Mesenchymal stem cell (in vitro differentiated cells and primary cell): ENCODE data around the gene TRAPPC1.

Experiments used
- DNase-seq: peaks from one replicate; pipeline ENCODE4 v3.0.0-alpha.2; 2013
- H2AFZ ChIP-seq: one replicate; pipeline ENCODE4 v1.6.1; 2013; ENCODE audit warnings: low read depth, mild to moderate bottlenecking, control low read depth, inconsistent platforms, low read length, moderate library complexity
- H2AK5ac ChIP-seq: 2 replicates; pipeline ENCODE4 v1.6.1; 2013; ENCODE audit warnings: low read length, moderate library complexity, mild to moderate bottlenecking, inconsistent platforms; ENCODE audit not compliant: severe bottlenecking
- H2BK120ac ChIP-seq: one replicate; pipeline ENCODE4 v1.6.1; 2013; ENCODE audit warnings: low read depth, mild to moderate bottlenecking, inconsistent platforms, low read length, moderate library complexity
- H2BK12ac ChIP-seq, 2 experiments: one replicate each; pipeline ENCODE4 v1.6.1; 2013; ENCODE audit warnings: inconsistent platforms in 2 of 2, low read length in 2 of 2, mild to moderate bottlenecking in 2 of 2, moderate library complexity in 2 of 2, control low read depth in 1 of 2
- H2BK15ac ChIP-seq: one replicate; pipeline ENCODE4 v1.6.1; 2013; ENCODE audit warnings: mild to moderate bottlenecking, low read depth, inconsistent platforms; ENCODE audit not compliant: poor library complexity, severe bottlenecking
- H2BK5ac ChIP-seq: 2 replicates; pipeline ENCODE4 v1.6.1; 2013; ENCODE audit warnings: low read depth, mild to moderate bottlenecking, low read length, control low read depth, inconsistent platforms; ENCODE audit not compliant: poor library complexity, severe bottlenecking
- H3K14ac ChIP-seq, 2 experiments: one replicate each; pipeline ENCODE4 v1.6.1; 2013; ENCODE audit warnings: inconsistent platforms in 2 of 2, low read length in 2 of 2, control low read depth in 1 of 2, mild to moderate bottlenecking in 1 of 2, moderate library complexity in 1 of 2
- H3K18ac ChIP-seq, 2 experiments: one replicate each; pipeline ENCODE4 v1.6.1; 2013; ENCODE audit warnings: inconsistent platforms in 2 of 2, low read length in 2 of 2, control low read depth in 1 of 2, low read depth in 1 of 2, mild to moderate bottlenecking in 1 of 2
- H3K23ac ChIP-seq, 2 experiments: one replicate each; pipeline ENCODE4 v1.6.1; 2013; ENCODE audit warnings: inconsistent platforms in 2 of 2, low read length in 2 of 2, mild to moderate bottlenecking in 2 of 2, moderate library complexity in 2 of 2, control low read depth in 1 of 2
- H3K27ac ChIP-seq: 2 replicates; pipeline ENCODE4 v1.5.1; 2013; ENCODE audit warnings: mild to moderate bottlenecking, moderate library complexity, low read length, control low read depth, inconsistent platforms; ENCODE audit not compliant: poor library complexity, severe bottlenecking
- H3K27me3 ChIP-seq, 2 experiments: 2 replicates each; pipeline versions ENCODE4 v1.6.1 to v1.7.0; 2013; ENCODE audit warnings: low read length in 2 of 2, mild to moderate bottlenecking in 2 of 2, moderate library complexity in 2 of 2, control low read depth in 1 of 2, inconsistent platforms in 1 of 2; ENCODE audit not compliant: control insufficient read depth in 1 of 2, insufficient read depth in 1 of 2
- H3K36me3 ChIP-seq, 2 experiments: 2 replicates each; pipeline versions ENCODE4 v1.6.1 to v1.7.0; 2013; ENCODE audit warnings: low read length in 2 of 2, control low read depth in 1 of 2, inconsistent platforms in 1 of 2, low read depth in 1 of 2, mild to moderate bottlenecking in 1 of 2; ENCODE audit not compliant: insufficient read depth in 2 of 2, control insufficient read depth in 1 of 2
- H3K4ac ChIP-seq, 2 experiments: one replicate each; pipeline ENCODE4 v1.6.1; 2013; ENCODE audit warnings: inconsistent platforms in 2 of 2, low read length in 2 of 2, mild to moderate bottlenecking in 2 of 2, moderate library complexity in 2 of 2, control low read depth in 1 of 2, low read depth in 1 of 2
- H3K4me1 ChIP-seq: 2 replicates; pipeline ENCODE4 v1.6.1; 2013; ENCODE audit warnings: low read depth, low read length, control low read depth; ENCODE audit not compliant: control insufficient read depth, insufficient read depth
- H3K4me2 ChIP-seq: 2 replicates; pipeline ENCODE4 v1.6.1; 2013; ENCODE audit warnings: low read length, mild to moderate bottlenecking, inconsistent platforms; ENCODE audit not compliant: poor library complexity, severe bottlenecking
- H3K4me3 ChIP-seq, 2 experiments: 2 replicates each; pipeline versions ENCODE4 v1.5.1 to v1.7.0; 2013; ENCODE audit warnings: low read length in 2 of 2, mild to moderate bottlenecking in 2 of 2, control low read depth in 1 of 2, low read depth in 1 of 2; ENCODE audit not compliant: insufficient read depth in 1 of 2
- H3K79me1 ChIP-seq: replicated peaks from 2 replicates; pipeline ENCODE4 v1.6.1; 2013; ENCODE audit warnings: mild to moderate bottlenecking, control low read depth, low read length, inconsistent platforms; ENCODE audit not compliant: poor library complexity, severe bottlenecking
- H3K9ac ChIP-seq: 2 replicates; pipeline ENCODE4 v1.7.0; 2013; ENCODE audit warnings: mild to moderate bottlenecking, low read length, moderate library complexity
- H3K9me3 ChIP-seq: 2 replicates; pipeline ENCODE4 v1.7.0; 2013; ENCODE audit warnings: mild to moderate bottlenecking, low read length; ENCODE audit not compliant: control insufficient read depth
- H4K8ac ChIP-seq: one replicate; pipeline ENCODE4 v1.6.1; 2013; ENCODE audit warnings: inconsistent platforms, mild to moderate bottlenecking, low read length, moderate library complexity
- H4K91ac ChIP-seq: one replicate; pipeline ENCODE4 v1.6.1; 2013; ENCODE audit warnings: mild to moderate bottlenecking, low read length, inconsistent platforms
- WGBS: methylation state at CpG from one replicate; pipeline ENCODE4 v1.1.7; 2013; ENCODE audit warnings: mixed read lengths; 5-methylcytosine and 5-hydroxymethylcytosine counted together

The TRAPPC1 gene

DNA sequence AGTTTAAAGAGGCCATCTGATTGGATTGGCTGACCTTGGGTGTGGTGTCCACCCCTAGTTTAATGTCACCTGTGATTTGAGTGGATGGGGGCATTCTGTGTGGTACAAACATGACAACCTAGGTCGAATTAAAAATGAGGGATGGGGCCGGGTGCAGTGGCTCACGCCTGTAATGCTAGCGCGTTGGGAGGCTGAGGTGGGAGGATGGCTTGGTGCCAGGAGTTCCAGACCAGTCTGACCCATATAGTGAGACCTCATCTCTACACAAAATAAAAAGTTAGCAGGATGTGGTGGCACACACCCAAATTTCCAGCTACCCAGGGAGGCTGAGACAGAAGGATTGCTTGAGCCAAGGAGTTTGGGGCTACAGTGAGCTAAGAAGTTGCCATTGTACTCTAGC lies 14.7 kb upstream of the TRAPPC1 start:
- no peaks in the 10 kb centered on the region for H3K4me1 ChIP-seq
- H3K14ac ChIP-seq = no peak overlapping the region
- no peaks in the 10 kb centered on the region for H3K9me3 ChIP-seq
- no peak overlapping the region for H3K4me3 ChIP-seq
- H3K18ac ChIP-seq = no peak overlapping the region
- H3K27ac ChIP-seq = no peak overlapping the region
- H2BK5ac ChIP-seq = no peak overlapping the region
- H3K4me2 ChIP-seq = no peak overlapping the region
- no peak overlapping the region for H2BK120ac ChIP-seq
- H3K27me3 ChIP-seq = no peaks in the 10 kb centered on the region
- peaks cover 9% of the 10 kb centered on the region for H3K79me1 ChIP-seq
- H2AK5ac ChIP-seq = no peak overlapping the region
- H3K4ac ChIP-seq = no peak overlapping the region
- H4K8ac ChIP-seq = no peak overlapping the region
- no peak overlapping the region for H2AFZ ChIP-seq
- no peak overlapping the region for H3K9ac ChIP-seq
- no peak overlapping the region for H2BK12ac ChIP-seq
- no peak for DNase-seq
- 93% methylated on average over 3 of the region's 5 CpGs for WGBS
- peaks cover 52 to 83% of the 10 kb centered on the region in 2 experiments for H3K36me3 ChIP-seq
- no peak overlapping the region for H3K23ac ChIP-seq
- no peak overlapping the region for H4K91ac ChIP-seq
- no peak overlapping the region for H2BK15ac ChIP-seq

DNA sequence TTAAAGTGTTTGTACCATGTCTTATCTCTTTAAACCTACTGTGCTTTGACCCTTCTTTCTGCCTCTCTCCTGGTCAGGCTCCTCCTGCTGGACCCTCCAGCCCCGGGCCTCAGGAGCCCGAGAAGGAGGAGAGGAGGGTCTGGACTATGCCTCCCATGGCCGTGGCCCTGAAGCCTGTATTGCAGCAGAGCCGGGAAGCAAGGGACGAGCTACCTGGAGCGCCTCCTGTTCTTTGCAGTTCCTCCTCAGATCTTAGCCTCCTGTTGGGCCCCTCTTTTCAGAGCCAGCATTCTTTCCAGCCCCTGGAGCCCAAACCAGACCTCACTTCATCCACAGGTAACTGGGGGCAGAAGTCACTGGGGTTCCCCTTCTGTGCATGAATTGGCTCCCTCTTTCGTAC lies 13.9 kb upstream of the TRAPPC1 start:
- Histone ChIP-seq H3K9me3 (no peaks in the 10 kb centered on the region), H3K4me1 (no peaks in the 10 kb centered on the region), H2AK5ac (no peak overlapping the region), H2BK120ac (no peak overlapping the region), H3K27ac (no peak overlapping the region), H3K4me2 (no peak overlapping the region), H3K14ac (no peak overlapping the region), H2BK15ac (no peak overlapping the region), H2BK5ac (no peak overlapping the region), H3K18ac (no peak overlapping the region), H3K79me1 (peaks cover 9% of the 10 kb centered on the region), H3K36me3 (peaks cover 54 to 88% of the 10 kb centered on the region in 2 experiments), H2AFZ (no peak overlapping the region), H2BK12ac (no peak overlapping the region), H3K4me3 (no peak overlapping the region), H4K91ac (no peak overlapping the region), H3K23ac (no peak overlapping the region), H3K4ac (no peak overlapping the region), H4K8ac (no peak overlapping the region), H3K9ac (no peak overlapping the region), H3K27me3 (no peaks in the 10 kb centered on the region)
- 95% methylated on average over 7 of the region's 7 CpGs for WGBS
- DNase-seq = no peak

DNA sequence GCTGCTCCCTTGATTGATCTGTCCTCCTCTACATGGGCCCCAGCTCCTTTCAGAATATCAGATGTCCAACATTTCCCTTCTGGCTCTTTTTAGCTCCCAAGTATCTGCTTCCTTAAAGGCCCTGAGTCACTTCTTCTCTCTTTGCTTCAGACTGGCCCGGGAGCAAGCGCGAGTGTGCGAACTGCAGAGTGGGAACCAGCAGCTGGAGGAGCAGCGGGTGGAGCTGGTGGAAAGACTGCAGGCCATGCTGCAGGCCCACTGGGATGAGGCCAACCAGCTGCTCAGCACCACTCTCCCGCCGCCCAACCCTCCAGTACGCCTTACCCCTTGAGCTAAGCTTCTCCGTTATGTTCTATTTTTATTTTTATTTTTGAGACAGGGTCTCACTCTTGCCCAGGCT lies 12.6 kb upstream of the TRAPPC1 start:
- Histone ChIP-seq H3K9me3 (no peaks in the 10 kb centered on the region), H2BK12ac (no peak overlapping the region), H2AK5ac (no peak overlapping the region), H3K14ac (no peak overlapping the region), H3K36me3 (peaks cover 60 to 88% of the 10 kb centered on the region in 2 experiments), H3K4me3 (no peak overlapping the region), H3K4me1 (no peaks in the 10 kb centered on the region), H2BK5ac (no peak overlapping the region), H3K27me3 (no peaks in the 10 kb centered on the region), H4K8ac (no peak overlapping the region), H2BK120ac (no peak overlapping the region), H3K4me2 (no peak overlapping the region), H3K4ac (no peak overlapping the region), H3K9ac (no peak overlapping the region), H3K27ac (no peak overlapping the region), H3K18ac (no peak overlapping the region), H3K79me1 (peaks cover 11% of the 10 kb centered on the region), H4K91ac (no peak overlapping the region), H2AFZ (no peak overlapping the region), H2BK15ac (no peak overlapping the region), H3K23ac (no peak overlapping the region)
- 99% methylated on average over 9 of the region's 9 CpGs for WGBS
- DNase-seq = no peak

DNA sequence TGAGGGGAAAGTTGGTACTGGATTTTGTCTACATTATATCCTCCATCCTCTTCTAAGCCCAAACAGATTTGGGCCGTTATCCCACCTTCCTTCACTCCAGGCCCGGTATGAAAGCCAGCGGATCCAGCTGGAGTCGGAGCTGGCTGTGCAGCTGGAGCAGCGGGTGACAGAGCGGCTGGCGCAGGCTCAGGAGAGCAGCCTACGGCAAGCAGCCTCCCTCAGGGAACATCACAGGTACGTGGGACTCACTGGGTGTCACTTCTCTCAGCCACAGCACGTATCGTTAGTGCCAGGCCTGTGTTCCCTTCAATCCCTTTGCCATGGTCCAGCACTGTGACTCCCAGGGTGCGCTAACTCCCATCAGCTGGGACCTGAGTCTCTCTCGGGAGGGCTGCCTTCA lies 11.5 kb upstream of the TRAPPC1 start:
- Histone ChIP-seq H3K4me2 (no peak overlapping the region), H3K9me3 (no peaks in the 10 kb centered on the region), H2BK12ac (no peak overlapping the region), H3K18ac (no peak overlapping the region), H3K27ac (no peak overlapping the region), H3K79me1 (peaks cover 11% of the 10 kb centered on the region), H3K4me3 (no peak overlapping the region), H2BK15ac (no peak overlapping the region), H3K4me1 (no peaks in the 10 kb centered on the region), H3K14ac (no peak overlapping the region), H2AFZ (no peak overlapping the region), H3K23ac (no peak overlapping the region), H2AK5ac (no peak overlapping the region), H3K4ac (no peak overlapping the region), H4K8ac (no peak overlapping the region), H2BK120ac (no peak overlapping the region), H3K27me3 (no peaks in the 10 kb centered on the region), H3K36me3 (peaks cover 60 to 86% of the 10 kb centered on the region in 2 experiments), H2BK5ac (no peak overlapping the region), H4K91ac (no peak overlapping the region), H3K9ac (no peak overlapping the region)
- DNase-seq = no peak
- over 99% methylated on average over 13 of the region's 13 CpGs for WGBS
